HG03442 (cell line): ENCODE results near the gene CNNM3.
A peak's percentile ranks its signal among the peaks of the same experiment; 100 is the strongest.
"Not testable (repeated sequence)": the region's sequence is repeated elsewhere in the genome, so short reads cannot be mapped to it uniquely, and the experiment has no call there.

Experiments used
- ATAC-seq: cut with Tn5 transposase; IDR thresholded peaks from one replicate; pipeline ENCODE4 v1.9.1; 2021; ENCODE audit warnings: mild to moderate bottlenecking, moderate library complexity; ENCODE audit not compliant: unreplicated experiment

The CNNM3 gene

GRCh38 chr2:96798733-96799622 is 17.1 kb upstream of the CNNM3 start:
- ATAC-seq: no peak

- ATAC-seq: no peak
These were observed 16.5 kb upstream of the CNNM3 start for GRCh38 chr2:96799623-96799935.

- peak; percentile 21 for ATAC-seq
These were observed 15.7 kb upstream of the CNNM3 start for GRCh38 chr2:96800061-96801004.

GRCh38 chr2:96801005-96801785 is 14.9 kb upstream of the CNNM3 start:
- ATAC-seq: peak; percentile 66

- ATAC-seq: no peak
These were observed 14.1 kb upstream of the CNNM3 start for GRCh38 chr2:96801786-96802595.

- ATAC-seq: no peak
These were observed 13.3 kb upstream of the CNNM3 start for GRCh38 chr2:96802721-96803120.

GRCh38 chr2:96804986-96805385 is 11.1 kb upstream of the CNNM3 start:
- no peak for ATAC-seq

- ATAC-seq: not testable (repeated sequence)
These were observed 10.1 kb upstream of the CNNM3 start for GRCh38 chr2:96805946-96806345.

GRCh38 chr2:96806468-96807126 is 9.5 kb upstream of the CNNM3 start:
- ATAC-seq: no peak

GRCh38 chr2:96807127-96807471 is 9.0 kb upstream of the CNNM3 start:
- ATAC-seq: no peak

- no peak for ATAC-seq
These were observed 7.8 kb upstream of the CNNM3 start for GRCh38 chr2:96808176-96808837.

GRCh38 chr2:96809216-96809882 is 6.7 kb upstream of the CNNM3 start:
- ATAC-seq: no peak

GRCh38 chr2:96809951-96810782 is 5.9 kb upstream of the CNNM3 start:
- ATAC-seq: no peak

- ATAC-seq: no peak
These were observed 5.3 kb upstream of the CNNM3 start for GRCh38 chr2:96810783-96811192.

- no peak for ATAC-seq
These were observed 4.2 kb upstream of the CNNM3 start for GRCh38 chr2:96811917-96812316.

- no peak for ATAC-seq
These were observed 2.4 kb upstream of the CNNM3 start for GRCh38 chr2:96813656-96814055.

- ATAC-seq: peak; percentile 2
These were observed 542 bp upstream of the CNNM3 start for GRCh38 chr2:96815326-96816126.
